Left ventricle myocardium inferior (tissue), 1 donor: ENCODE measurements around the gene FAM25G. TPM values are rescaled to one million over a fixed set of nuclear protein-coding genes. Genes with fewer than 3 reads are reported as not detected.

Source experiments
- DNase-seq: peaks from one replicate; pipeline ENCODE4 v3.0.0-alpha.2; 2020
- H3K27ac ChIP-seq: fragments of 200-600 bp; replicated peaks from 2 replicates; pipeline ENCODE4 v1.8.0; 2021
- H3K27me3 ChIP-seq: fragments of 200-600 bp; 2 replicates; pipeline ENCODE4 v1.8.0; 2021; ENCODE audit warnings: low read depth
- H3K36me3 ChIP-seq: fragments of 200-600 bp; 2 replicates; pipeline ENCODE4 v1.8.0; 2021
- H3K4me1 ChIP-seq: fragments of 200-600 bp; 2 replicates; pipeline ENCODE4 v1.8.0; 2021
- H3K4me3 ChIP-seq: fragments of 200-600 bp; 2 replicates; pipeline ENCODE4 v1.8.0; 2021; ENCODE audit warnings: mild to moderate bottlenecking, moderate library complexity
- H3K9me3 ChIP-seq: fragments of 200-600 bp; replicated peaks from 2 replicates; pipeline ENCODE4 v1.8.0; 2021
- intact Hi-C: fragments of 100-400 bp; cut with micrococcal nuclease; formaldehyde crosslinking; loops from one replicate; pipeline ENCODE4 v1.11.0; 2022
- total RNA-seq: library from RNA; stranded (reverse); fragmentation: NEBNext Ultra II Directional; extraction: Animal tissue kit (Norgen Biotek cat#: 25700); gene quantifications from one replicate; pipeline ENCODE4 v1.2.1, GENCODE V29; 2021
- TF ChIP-seq, protein P1 (sequence below): fragments of 200-600 bp; IDR thresholded peaks from 2 replicates; pipeline ENCODE4 v1.8.0; 2021; ENCODE audit warnings: antibody characterized with exemption, mild to moderate bottlenecking, borderline replicate concordance
- donor health status: DM: no; HTN: yes; CAD: no; lungs with severe emphysema.

FAM25G gene
- total RNA-seq, 1 donor from 2014 or later: not detected

DNA sequence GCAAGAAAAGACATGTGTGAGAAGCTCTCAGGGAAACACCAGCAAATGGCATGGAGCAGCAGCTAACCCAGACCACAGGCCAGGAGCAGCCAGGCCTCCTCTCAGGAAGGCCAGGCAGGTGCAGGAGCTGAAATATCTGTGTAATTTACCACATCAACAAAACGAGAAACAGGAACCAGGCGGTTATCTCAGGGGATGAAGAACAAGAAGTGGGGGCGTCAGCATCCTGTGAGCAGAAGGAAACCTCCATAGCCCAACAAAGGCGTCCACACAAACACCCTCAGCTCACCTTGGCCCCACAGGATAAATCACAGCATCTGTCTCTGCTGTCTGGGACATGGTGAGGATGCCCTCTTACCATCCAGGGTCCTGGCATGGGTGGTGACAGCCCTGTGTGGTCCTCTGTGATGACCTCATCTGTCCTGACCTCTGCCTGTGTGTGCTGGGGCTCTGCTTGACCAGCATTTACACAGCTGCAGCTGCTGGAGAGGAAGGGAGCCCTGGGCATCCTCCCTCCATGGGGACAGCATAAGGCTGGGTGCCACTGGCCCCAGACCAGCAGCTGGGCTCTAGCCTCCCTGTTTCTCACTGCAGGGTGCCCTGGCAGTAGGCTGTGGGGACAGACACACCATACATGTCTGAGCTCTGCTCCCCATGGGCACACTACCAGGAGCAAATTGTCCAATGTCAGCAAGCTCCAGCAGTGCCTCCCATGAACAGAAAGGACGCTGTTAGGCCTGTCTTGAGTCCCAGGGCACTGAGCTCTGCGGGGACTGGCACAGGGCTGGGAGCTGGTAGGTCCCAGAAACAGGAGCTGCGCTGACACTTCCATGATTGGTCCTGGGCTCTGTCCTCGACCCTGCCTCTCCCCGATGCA, 42.2 kb downstream of the FAM25G start:
- peaks cover 12% of the 10 kb centered on the region for H3K27me3 ChIP-seq
- intact Hi-C loops: no loop called here
- TF ChIP-seq, protein P1, sequence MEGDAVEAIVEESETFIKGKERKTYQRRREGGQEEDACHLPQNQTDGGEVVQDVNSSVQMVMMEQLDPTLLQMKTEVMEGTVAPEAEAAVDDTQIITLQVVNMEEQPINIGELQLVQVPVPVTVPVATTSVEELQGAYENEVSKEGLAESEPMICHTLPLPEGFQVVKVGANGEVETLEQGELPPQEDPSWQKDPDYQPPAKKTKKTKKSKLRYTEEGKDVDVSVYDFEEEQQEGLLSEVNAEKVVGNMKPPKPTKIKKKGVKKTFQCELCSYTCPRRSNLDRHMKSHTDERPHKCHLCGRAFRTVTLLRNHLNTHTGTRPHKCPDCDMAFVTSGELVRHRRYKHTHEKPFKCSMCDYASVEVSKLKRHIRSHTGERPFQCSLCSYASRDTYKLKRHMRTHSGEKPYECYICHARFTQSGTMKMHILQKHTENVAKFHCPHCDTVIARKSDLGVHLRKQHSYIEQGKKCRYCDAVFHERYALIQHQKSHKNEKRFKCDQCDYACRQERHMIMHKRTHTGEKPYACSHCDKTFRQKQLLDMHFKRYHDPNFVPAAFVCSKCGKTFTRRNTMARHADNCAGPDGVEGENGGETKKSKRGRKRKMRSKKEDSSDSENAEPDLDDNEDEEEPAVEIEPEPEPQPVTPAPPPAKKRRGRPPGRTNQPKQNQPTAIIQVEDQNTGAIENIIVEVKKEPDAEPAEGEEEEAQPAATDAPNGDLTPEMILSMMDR: no peak
- no peaks in the 10 kb centered on the region for H3K4me1 ChIP-seq
- H3K9me3 ChIP-seq: peaks cover 28% of the 10 kb centered on the region
- DNase-seq: no peak
- no peak overlapping the region for H3K27ac ChIP-seq
- no peak overlapping the region for H3K4me3 ChIP-seq
- H3K36me3 ChIP-seq: no peaks in the 10 kb centered on the region

DNA sequence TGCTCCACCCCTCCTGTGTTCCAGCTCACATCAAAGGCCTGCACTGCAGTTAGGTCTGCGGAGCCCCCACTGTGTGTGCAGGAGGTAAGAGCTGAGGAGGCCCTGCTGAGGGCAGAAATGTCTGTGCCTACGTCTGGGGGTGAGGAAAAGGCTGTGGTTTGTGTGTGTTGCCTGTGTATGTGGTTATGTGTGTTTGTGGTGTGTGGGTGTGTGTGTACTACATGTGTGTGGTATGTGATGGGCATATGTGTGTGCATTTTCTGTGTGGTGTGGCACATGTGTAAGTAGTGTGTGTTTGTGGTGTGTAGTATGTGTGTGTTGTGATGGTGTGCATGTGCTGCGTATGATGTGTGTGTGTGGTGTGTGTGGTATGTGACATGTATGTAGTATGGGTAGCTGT, 43.8 kb downstream of the FAM25G start:
- no peaks in the 10 kb centered on the region for H3K4me1 ChIP-seq
- TF ChIP-seq, protein P1: no peak
- H3K9me3 ChIP-seq: peaks cover 31% of the 10 kb centered on the region
- no peaks in the 10 kb centered on the region for H3K36me3 ChIP-seq
- DNase-seq: no peak
- intact Hi-C loops: no loop called here
- H3K4me3 ChIP-seq: no peak overlapping the region
- H3K27ac ChIP-seq: no peak overlapping the region
- H3K27me3 ChIP-seq: peaks cover 5% of the 10 kb centered on the region

DNA sequence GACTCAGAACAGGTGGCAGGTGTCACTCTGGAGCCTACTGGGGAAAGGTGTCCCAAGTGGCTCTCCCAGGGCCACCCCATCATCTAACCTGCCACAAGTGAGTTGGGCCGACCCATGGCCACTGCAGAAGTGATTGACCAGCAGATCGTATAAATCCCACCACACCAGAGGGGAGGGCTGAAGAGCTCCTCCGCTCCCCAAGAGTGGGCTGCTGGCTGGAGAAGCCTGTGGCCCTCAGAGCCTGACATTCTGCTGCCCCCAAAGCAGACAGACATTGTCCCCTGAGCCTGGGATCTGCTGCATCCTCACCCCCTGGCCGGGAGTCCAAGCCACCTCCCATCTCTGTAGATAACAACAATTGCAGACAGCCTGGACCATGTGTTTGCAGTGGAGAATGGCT, 44.3 kb downstream of the FAM25G start:
- H3K27me3 ChIP-seq: peaks cover 10% of the 10 kb centered on the region
- no peaks in the 10 kb centered on the region for H3K4me1 ChIP-seq
- H3K4me3 ChIP-seq: no peak overlapping the region
- TF ChIP-seq, protein P1: no peak
- peaks cover 31% of the 10 kb centered on the region for H3K9me3 ChIP-seq
- H3K36me3 ChIP-seq: no peaks in the 10 kb centered on the region
- no peak overlapping the region for H3K27ac ChIP-seq
- DNase-seq: no peak
- intact Hi-C loops: no loop called here

DNA sequence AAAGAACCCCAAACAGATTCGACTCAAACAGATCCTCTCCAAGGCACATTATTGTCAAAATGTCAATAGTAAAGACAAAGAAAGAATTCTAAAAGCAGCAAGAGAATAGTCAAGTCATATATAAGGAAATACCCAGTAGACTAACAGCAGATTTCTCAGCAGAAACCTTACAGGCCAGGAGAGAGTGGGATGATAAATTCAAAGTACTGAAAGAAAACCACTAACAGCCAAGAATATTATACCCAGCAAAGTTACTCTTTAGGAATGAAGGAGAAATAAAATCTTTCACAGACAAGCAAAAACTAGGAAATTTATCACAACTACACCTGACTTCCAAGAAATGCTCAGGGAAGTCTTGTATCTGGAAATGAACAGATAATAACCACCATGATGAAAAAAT, 45.8 kb downstream of the FAM25G start:
- intact Hi-C loops: no loop called here
- TF ChIP-seq, protein P1: no peak

DNA sequence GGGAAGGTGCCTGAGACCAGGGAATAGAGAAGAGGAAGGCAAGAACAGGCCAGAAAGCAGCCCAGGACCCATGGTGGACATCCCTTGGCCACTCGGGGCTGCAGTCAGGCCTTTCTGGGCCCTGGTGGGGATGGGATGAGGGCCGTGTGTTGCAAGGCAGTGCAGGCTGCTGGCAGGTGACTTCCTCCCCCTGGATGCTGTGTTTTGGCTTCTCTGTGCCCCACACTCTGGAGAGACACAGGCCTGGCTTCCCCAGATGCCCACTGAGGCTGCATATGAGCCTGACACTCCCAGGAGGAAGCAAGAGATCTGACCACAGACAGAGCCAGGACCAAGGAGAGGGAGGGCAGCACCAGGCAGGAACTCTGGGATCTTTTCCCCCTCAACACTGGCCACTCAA, 47.5 kb downstream of the FAM25G start:
- intact Hi-C loops: no loop called here
- no peaks in the 10 kb centered on the region for H3K36me3 ChIP-seq
- DNase-seq: no peak

More for the DNA sequence above, 45.8 kb downstream of the FAM25G start:
- Histone ChIP-seq H3K4me3 (no peak overlapping the region), H3K36me3 (no peaks in the 10 kb centered on the region), H3K4me1 (no peaks in the 10 kb centered on the region), H3K27me3 (peaks cover 23% of the 10 kb centered on the region), H3K27ac (no peak overlapping the region), H3K9me3 (peaks cover 31% of the 10 kb centered on the region)
- no peak for DNase-seq

More for the DNA sequence above, 47.5 kb downstream of the FAM25G start:
- Histone ChIP-seq H3K27ac (no peak overlapping the region), H3K27me3 (peaks cover 33% of the 10 kb centered on the region), H3K9me3 (peaks cover 31% of the 10 kb centered on the region), H3K4me1 (no peaks in the 10 kb centered on the region), H3K4me3 (no peak overlapping the region)
- TF ChIP-seq, protein P1: no peak
